SHP77 (cell line): ENCODE data around the gene RSBN1.
"Not testable (repeated sequence)": the region's sequence is repeated elsewhere in the genome, so short reads cannot be mapped to it uniquely, and the experiment has no call there.

ENCODE experiments used
- DNase-seq, 2 experiments: peaks; one replicate each; lab custom pipeline; 2025; lab: John Stamatoyannopoulos, UW

The RSBN1 gene

DNA sequence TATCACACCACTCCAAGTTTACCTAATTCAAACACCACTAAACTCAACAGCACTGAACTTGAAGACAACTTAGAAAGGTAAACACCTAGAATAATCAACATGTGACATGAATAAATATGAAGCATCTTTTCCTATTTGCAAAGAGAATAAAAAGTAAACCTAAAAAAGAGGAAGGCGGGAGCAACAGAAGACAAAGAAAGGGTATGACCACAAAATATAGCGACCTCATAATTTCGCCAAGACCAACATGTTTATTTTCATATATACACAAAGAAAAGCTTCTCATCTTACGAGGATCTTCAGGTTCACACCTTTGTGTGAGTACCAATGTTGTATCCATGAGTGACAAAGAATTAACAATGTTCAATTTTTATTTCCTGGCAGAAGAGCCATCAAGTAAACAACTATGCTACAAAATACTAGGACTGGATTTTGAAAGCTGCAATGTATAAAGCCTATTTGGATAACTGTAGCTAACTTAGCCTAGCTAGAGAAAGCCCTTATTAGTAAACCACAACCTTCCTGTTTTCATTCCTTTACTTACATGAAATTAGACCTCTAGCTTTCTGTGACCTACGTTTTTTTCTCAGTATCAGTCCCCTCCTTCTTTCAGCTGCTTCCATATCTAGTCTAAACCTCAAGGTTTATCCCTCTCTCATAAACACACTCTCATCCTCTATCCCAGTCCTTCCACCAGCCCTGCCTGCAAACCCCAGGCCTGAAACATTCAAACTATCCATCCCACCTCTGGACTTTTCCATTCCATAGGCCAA, 31.7 kb downstream of the RSBN1 start:
- DNase-seq = no peak

DNA sequence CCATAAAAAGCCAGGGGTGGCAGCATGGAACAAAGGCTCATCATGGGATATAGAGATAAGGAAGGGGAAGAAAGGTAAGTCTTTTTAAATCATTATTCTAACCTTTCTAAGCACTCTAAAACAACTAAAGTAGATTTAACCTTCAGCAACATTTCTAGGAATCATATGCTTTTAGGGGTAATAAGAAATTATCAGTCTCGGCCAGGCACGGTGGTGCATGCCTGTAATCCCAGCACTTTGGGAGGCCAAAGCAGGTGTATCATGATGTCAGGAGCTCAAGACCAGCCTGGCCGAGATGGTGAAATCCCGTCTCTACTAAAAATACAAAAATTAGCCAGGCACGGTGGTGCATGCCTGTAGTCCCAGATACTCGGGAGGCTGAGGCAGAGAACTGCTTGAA, 32.7 kb downstream of the RSBN1 start:
- no peak for DNase-seq

DNA sequence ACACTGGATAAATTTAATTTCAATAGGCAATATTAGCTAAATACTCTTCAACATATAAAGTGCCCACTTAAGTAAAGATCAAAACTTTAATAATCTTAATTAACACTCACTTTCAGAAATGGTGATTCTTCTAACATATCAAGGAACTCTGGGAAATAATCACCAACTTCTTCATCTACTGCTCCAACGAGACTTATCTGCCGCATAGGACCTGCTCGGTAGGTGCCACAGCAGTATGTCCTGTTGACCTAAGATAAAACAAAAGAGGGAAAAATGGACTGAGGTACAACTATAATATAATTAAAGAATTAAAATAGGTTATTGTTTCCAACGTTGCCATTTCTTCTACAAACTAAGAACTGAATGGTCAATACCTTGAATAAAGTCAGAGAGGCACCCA, 34.7 kb downstream of the RSBN1 start:
- DNase-seq = no peak

DNA sequence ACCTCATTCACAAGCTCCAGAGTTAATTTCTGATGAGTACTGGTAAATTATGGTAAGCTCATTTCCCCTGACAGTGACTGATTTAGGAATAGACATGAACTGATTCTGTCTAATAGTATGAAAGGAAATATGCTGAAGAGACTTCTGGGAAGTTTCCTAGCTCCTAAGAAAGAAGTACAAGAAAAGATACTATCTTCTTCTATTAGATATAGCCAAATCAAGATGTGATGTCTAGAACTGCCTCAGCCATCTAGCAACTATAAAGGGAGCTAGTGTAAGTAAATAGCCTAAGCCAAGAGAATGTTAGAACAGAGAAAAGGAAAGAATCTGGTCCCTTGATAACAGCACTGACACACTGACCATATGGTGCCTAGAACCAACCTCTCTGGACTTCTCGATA, 42.2 kb downstream of the RSBN1 start:
- no peak for DNase-seq

DNA sequence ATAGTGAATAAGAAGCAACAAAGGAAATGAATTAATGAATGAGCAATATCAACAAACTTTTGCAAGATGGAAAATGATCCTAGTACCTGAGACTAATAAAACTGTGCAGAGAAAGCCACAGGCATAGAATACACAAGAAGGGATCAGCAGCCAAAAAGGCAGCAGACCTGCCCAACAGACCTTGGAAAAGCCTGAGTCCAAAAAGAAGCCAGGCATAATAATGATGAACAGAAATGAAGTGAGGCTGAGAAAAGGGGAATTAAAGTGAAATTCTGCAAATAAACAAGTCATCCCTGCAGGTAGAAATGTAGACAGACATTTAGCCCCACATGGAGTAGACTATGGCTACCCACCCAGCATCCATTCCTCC, 42.7 kb downstream of the RSBN1 start:
- no peak for DNase-seq

DNA sequence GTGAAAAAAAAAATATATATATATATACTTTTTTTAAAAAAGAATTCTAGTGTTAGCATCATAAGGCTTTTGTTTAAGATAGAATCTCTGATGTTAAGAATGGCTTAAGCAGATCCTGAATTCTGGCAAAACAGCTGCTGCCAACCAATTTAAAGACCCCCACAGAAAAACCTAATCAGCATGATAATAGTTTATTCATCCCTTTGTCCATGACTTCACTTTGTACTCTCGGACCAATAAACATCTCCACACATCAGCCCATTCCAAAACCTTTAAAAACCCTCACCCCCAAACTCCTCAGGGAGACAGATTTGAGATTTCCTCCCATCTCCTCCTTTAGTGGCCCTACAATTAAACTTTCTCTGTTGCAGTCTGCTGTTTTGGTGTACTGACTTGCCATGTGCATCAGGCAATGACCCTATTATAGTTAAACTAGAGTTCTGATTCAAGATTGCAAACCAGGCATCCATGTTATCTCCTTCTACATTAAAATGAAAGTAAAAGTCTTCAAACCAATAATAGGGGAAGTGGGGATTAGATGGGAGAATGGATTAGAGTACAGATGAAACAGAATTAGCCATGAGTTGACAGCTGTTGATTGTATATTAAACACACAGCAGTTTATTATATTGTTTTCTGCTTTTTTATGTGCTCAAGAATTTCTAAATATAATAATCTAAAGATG, 43.2 kb downstream of the RSBN1 start:
- DNase-seq = no peak

DNA sequence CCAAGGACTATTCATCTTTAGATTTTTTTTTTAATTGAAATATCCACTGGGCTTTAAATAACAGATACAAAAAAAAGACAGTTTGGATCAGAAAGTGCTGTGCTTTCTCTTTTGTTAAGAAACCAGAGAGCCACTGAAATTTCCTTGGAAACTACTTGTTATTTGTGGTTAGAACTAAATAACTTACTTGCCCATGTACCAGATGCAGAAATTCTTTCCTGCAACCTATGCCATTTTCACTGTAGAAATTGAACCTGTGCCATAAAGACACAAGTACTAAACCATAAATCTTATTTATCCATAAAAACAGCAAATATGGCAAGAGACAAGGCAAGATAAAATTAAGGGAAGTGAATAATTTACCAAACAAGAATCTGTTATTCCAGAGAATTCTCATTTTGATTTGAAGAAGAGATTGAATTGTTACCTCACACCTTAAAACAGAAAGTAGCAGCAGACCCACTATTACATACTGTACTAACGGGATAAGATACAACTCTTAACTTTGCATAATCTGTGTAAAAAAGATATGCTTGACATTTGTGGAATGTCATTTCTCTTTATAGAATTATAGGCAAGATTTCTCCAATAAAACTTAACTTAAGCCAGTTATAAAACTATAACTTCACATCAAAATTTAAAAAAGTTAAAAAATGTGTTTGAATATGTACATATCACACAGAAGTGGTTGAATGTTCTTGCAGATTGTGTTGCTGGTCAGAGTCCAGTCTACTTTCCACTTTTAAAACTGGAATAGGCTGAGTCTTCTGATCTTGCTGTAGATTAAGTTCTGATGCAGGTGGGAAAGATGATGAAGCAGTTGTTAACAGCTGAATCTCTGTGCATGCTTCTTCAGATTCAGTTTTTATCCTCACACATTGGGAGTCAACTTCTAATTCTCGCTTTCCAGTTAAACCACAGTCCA, 46.7 kb downstream of the RSBN1 start:
- no peak for DNase-seq

DNA sequence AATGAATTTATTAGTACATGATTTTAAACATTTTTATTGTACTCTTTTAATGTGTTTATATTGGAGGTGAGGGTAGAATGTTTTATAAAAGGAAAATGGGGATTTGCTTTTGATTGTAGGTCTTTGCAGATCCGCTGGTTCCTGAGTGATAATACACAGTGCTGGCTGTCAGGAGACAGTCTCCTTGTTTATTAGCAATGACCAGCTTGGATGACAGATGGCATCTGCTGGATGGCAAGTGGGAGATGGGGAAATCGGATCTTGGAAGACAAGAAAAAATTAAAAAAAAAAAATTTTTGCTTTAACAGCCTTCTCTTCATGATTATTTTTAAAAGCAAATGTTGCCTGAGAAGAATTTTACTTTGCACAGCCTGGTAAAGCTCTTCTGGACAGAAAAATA, 48.6 kb downstream of the RSBN1 start:
- no peak for DNase-seq

DNA sequence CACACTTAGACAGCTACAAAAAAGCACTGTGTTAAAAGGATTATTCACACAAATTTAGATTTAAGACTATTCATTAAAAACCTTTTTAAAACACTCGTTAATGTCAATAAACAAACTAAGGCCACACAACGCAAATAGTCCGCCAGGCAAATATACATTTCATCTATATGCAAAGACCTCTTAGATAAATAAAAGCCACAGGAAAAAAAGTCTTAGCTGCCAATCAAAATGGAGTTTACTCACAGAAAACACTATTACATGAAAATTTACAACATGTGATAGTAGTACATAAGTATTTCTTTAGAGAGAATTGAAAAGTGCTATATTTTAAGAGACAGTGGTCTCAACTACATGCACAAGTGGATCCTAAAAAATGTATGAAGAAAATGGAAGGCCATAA, 50.3 kb downstream of the RSBN1 start:
- DNase-seq = no peak

DNA sequence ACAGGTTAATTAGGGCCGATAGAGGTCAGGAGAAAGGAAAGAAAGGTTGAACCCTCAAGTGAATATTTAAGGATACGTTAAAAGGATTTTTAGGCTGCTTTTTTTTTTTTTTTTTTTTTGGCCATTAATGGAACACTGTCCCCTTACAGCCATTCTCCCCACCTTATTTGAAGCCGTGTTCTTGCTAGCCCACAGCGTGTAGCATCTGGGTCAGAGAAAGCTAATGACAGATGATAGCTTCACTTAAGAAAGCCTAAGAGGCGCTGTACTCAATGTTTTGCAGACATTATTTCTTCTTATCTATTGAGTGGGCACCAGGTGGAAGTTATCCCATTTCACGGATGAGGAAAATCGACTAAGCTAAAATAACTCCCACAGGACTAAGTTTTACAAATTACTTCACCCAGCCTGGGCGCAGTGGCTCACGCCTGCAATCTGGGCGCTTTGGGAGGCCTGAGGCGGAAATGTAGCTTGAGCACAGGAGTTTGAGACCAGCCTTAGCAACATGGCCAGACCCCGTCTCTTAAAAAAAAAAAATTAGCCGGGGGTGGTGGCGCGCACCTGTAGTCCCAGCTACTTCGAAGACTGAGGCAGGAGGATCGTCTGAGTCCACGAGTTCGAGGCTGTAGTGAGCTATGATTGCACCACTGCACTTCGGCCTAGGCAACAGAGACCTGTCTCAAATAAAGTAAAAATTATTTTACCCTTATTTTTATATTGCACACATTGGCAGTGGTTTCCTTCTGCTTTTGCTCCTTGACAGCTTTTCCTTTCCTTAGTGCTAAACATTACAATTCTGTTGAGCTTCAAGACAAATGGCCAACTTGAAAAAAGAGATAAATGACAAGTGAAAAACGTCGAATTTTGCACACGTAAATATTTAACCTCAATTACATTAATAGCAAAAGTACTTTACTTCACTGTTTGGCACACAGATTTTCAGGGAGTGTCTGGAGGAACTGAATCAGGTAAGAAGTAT, 51.9 kb downstream of the RSBN1 start:
- no peak for DNase-seq

DNA sequence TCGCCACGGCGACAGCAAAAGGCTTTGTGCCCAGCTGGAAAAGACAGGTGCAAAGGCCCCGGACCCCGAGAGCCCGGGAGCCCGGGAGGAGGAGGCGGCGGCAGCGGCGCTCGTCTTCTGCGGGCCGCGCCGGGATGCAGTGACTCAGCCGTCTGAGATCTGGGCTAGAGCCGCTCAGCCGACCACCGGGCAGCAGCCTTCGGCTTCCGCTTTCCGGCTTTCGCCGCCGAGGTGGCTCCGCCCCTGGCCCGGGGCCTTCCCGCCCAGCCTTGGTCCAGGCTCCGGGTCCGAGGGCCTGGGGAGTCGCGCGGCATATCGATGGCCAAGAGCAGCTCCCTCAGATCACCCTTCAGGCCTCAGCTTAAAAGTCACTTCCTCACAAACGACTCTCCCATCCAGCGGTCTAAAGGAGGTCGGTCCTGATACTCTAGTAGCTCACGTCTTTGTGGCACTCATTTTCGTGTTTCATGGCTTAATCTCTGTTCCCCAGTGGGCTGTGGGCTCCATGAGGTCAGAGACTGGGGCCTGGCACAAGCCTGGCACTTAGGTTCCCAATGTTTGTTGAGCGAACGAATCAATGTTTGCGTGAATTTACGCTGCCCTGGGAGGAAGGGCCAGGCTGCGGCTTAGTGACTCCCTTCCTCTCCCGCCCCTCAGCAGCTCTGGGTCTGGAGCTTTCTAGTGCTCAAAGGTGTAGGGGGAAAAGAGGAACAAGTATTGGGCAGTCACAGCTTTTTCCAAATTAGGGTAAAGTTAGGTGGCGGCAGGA, 52.8 kb downstream of the RSBN1 start, which contains the start of gene PHTF1:
PHTF1 (minus strand) TSS at position 154 of the 769 bp plus-strand sequence. CDS start 783 bp downstream, outside the sequence.
- peak; percentile 66 to 75 for DNase-seq

DNA sequence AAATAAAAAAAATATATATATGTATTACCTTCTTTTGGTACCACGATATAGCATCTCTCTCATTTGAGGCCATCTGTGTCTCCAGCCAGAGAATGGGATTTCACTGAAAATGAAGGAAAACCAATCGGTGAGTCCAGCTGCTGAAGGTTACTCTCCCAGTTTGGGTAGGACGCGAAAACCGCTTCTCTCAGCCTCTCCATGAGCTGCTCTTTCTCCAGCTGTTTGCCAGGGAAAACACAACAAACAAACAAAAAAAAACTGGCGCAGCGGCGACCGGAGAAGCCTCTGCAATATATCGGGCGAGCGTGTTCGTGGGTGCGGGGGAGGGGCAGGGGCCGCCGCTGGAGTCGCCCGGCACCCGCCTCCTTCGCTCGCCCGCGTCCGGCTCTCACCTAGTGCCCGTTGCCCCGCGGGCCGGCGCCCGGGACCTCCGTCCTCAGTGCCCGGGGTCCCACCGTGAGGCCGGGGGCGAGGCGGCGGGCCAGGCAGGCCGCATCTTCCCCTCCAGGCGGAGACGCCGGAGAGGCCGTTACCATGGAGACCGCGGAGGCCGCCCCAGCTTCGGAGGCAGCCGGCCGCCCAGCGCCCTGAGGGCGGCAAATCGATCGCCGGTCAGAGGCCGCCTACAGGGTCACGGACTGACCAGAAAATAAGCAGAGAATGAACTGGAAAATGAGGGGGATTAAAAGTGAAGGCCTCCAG, 53.5 kb downstream of the RSBN1 start:
- peak; percentile 23 to 63 for DNase-seq

DNA sequence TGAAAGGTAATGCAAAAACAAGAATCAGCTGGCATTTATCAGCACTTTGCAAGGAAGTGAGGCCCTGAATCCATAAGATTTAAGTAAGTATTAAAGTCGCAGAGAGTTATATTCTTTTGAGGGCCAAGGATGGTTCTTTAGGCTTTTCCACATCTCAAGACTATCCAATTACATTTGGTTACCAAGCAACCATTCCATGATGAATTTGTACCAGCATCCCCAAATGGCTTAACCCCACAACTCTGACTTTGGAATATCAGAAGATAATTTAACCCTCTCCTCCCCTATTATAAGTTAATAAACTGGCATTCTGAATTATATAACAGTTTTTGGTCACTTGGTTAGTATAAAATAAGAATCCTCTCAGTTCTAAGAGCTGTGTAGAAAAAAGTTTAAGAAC, 55.8 kb downstream of the RSBN1 start:
- no peak for DNase-seq

DNA sequence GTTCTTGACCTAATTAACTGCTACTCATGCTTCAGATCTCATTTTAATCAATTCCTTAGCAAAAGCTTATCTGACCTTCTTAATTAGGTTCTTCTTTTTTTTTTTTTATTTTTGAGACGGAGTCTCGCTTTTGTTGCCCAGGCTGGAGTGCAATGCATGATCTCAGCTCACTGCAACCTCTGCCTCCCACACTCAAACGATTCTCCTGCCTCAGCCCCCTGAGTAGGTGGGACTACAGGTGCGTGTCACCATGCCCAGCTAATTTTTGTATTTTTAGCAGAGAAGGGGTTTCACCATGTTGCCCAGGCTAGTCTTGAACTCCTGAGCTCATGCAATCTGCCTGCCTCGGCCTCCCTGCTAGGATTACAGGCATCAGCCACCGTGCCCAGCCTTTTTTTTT, 58.9 kb downstream of the RSBN1 start:
- DNase-seq = not testable (repeated sequence)

DNA sequence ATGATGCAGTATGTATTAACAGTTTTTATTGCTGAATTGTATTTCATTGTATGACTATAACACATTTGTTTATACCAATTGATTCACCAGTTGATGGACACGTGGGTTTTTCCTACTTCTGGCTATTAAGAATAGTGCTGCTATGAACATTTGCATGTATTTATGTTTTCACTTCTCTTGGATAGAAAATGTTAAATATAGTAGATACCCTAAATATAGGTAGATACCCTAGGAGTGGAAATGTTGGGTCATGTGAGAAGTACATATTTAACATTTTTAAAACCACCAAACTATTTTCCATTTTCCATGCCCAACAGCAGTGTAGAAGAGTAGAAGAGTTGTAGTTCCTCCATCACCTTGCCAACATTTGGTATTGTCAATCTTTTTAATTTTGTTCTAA, 60.8 kb downstream of the RSBN1 start:
- no peak for DNase-seq

DNA sequence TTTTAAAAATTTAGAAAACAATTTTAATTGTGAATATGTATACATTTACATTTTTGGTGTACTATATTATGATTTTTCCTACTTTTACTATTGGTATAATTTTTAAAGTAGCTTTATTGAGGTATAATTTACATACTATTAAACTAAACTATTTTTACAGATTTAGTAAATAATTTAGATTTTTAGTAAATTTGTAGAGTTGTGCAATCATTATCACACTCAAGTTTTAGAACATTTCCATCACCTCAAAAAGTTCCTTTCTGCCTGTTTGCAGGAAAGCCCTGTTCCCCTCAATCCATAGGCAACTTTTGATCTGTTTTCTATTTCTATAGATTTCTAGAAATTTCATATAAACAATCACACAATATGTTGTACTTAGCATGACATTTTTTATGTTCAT, 61.2 kb downstream of the RSBN1 start:
- no peak for DNase-seq

DNA sequence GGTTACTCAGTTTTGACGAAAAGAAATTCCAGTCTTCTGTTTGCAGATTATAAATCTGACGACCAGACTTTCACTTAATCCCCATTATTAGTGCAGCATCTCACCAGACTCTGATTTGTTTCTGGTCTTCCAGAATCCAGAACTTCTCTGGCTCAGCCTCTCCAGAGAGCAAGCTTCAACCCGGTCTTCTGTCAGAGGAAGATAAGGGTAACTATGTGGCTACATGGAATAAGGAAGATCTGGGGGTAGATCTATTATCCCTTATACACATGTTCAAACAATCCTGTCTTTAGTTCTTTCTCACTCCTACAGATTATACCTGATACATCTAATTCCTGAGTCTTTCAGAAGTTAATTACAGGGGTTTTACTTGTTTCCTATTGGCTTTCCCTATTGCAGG, 62.9 kb downstream of the RSBN1 start:
- no peak for DNase-seq

DNA sequence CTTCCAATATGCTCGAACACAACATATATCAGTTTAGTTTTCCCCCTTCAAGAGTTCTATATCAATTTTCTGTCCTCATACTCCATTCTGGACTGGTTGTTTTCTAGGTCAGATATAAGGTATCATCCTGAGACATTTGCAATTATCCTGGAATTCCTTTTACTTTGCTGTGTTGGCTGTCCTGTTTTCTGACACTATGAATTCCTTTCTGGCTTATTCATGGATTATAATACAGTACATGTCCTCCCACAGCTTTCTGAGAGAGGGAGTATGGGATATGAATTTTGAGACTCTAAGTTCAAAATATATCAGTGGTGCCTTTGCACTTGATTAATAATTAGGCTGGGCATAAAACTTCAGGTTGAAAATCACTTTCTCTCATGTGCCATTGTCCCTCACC, 64.9 kb downstream of the RSBN1 start:
- DNase-seq = no peak

DNA sequence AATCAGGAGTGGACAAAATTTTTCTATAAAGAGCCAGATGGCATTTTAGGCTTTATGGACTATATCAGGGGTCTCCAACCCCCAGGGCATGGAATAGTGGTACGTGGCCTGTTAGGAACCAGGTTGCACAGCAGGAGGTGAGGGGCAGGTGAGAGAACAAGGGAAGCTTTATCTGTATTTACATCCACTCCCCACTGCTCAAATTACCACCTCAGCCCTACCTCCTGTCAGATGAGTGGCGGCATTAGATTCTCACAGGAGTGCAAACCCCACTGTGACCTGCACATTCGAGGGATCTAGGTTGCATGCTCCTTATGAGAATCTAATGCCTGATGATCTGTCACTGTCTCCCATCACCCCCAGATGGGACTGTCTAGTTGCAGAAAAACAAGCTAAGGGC, 66.9 kb downstream of the RSBN1 start:
- no peak for DNase-seq

DNA sequence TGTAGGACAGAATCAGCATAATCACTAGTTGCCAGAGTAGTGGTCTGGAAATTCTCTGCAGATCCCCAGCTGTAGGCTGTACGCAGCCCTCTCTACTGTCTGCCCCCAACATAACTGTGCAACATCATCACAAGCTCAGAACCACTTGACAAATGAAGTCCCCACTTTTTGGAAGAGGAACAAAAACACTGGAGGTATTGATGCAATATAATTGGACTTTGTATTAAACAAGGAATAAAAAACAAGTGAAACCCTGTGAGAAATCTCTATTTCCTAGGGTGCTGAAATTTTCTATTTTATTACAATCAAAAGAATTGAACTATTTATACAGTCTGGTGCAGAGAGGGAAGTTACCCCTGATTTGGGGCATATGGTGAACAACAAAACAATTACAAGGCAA, 68.2 kb downstream of the RSBN1 start:
- no peak for DNase-seq
